Ovary (tissue), 3 donors: ENCODE data around the gene STX5.
A peak's percentile ranks its signal among the peaks of the same experiment; 100 is the strongest.

Experiments
- CTCF ChIP-seq, 3 donors: fragments of 450-650 bp in 2 of 3; fragments of 200-600 bp in 1 of 3; IDR thresholded peaks; one replicate each; pipeline versions ENCODE4 v1.5.1 to v1.8.0; 2016 to 2022; ENCODE audit warnings: antibody characterized with exemption in 3 of 3, mild to moderate bottlenecking in 1 of 3
- POLR2A ChIP-seq: fragments of 450-650 bp; IDR thresholded peaks from one replicate; pipeline ENCODE4 v1.6.1; 2017; ENCODE audit warnings: antibody characterized with exemption, mild to moderate bottlenecking, moderate library complexity
- donor health status: DM: no; HTN: no; CAD: no.

DNA sequence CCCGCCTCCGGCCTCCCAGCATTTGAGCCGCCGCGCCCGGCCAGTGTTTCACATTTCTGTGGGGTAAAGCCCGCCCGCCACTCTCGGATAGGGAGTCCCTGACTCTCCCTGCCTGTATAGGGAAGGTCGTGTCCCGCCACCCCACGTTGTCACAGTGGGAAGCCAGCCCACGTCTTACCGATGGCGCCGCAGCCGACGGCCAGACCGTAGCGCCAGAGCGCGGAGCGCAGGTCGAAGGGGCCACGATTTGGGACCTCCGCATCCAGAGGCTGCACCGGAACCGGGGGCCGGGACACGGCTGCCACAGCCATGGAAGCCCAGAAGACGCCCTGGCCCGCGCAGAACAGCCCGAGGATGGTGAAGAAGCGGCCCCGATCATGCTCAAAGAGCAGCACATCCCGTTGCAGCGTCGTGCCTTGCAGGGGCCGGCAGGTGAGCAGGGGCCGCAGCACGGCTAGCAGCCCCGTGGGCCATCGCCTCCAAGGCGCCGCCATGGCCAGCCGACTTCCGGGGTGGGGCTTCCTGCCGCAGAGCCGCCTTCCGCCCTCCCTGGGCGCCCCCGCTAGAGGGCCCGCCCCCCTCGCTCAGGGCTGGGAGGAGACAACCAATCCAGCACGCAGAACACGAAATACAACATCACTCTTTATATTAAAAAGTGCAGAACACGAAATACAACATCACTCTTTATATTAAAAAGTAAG lies 40.2 kb downstream of the STX5 start, which contains the start of gene TMEM223:
- peak in 1 of 3 donors; percentile 17 for TF ChIP-seq CTCF (IDR thresholded peaks at IDR 0.05)
- TF ChIP-seq POLR2A, result no peak
